ENCODE data around the gene VAPB.

Gene VAPB

DNA sequence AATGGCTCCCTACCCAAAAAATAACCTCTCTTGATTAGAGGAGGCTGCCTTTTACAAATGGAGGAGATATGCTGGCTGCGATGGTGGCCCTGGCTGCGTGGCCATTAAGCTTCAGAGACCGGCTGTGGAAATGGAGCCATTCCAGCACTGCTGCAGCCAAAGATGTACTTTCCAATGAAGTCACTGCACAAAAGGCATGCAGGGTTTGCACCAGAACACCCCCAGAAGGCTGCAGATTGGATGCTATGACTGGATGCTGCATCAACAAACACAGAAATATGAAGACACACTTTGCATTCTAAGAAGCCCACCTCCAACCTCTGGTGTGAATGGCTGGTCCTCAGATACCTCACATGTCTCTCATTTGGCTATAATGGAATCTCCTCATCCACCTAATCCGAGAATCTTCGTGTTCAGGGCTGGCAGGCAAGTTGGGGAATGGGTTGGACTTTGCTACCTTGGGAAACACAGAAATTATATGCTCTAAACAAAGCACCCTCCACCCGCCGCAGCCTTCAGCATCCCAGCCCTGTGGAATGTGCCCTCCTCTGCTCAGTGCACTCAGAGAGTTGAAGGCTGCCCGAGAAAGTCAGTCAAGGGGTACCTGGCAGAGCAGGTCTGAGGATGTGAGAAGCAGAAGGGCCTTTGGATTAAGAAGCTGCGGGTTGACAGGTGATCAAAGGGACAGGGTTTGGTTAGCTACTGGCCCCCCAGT lies 90.9 kb downstream of the VAPB start:
- TF ChIP-seq, protein P1, sequence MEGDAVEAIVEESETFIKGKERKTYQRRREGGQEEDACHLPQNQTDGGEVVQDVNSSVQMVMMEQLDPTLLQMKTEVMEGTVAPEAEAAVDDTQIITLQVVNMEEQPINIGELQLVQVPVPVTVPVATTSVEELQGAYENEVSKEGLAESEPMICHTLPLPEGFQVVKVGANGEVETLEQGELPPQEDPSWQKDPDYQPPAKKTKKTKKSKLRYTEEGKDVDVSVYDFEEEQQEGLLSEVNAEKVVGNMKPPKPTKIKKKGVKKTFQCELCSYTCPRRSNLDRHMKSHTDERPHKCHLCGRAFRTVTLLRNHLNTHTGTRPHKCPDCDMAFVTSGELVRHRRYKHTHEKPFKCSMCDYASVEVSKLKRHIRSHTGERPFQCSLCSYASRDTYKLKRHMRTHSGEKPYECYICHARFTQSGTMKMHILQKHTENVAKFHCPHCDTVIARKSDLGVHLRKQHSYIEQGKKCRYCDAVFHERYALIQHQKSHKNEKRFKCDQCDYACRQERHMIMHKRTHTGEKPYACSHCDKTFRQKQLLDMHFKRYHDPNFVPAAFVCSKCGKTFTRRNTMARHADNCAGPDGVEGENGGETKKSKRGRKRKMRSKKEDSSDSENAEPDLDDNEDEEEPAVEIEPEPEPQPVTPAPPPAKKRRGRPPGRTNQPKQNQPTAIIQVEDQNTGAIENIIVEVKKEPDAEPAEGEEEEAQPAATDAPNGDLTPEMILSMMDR (IDR thresholded peaks at IDR 0.05; ENCODE audit: low read depth, low read length, missing control alignments), result no peak
- DNase-seq (ENCODE audit: extremely low read depth, low read depth), result no peak

DNA sequence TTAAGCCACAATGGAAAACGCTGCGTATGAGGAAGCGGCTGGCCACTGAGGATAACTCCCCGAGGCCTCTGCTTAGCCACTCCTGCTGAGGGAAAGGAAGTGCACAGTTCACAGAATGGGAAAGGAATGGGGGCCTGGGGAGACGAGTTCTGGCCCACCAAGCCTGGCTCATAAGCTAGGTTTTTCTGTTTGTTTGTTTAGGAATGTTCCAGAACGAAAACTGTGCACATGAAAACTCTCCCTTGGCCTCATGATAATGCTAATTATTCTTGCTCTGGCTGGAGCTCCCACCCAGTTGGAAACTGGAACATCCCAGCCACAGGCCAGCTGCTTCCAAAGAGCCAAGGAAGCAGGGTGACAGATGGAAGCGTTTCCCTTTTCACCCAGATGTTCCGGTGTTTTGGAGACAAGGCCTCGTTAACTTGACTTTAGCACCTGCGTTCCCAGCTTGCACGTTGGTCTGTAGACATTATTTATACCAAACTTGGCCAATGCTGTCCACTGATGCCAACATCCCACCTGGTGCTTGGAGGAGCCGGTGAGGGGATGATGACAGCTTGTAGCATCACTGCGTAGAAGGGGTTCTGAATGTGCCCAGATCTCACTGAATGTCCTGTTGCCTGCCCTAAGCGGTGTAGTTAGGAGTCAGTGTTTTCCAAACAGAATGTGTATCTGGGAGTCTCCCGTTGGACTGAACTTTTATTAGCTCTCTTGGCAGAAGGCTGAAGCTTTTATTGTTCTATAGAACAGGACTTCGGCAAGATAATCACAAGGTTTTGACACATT lies 91.7 kb downstream of the VAPB start:
- H3K4me3 ChIP-seq (replicated peaks; ENCODE audit: low read depth, low read length), result no peak overlapping the region
- TF ChIP-seq, protein P1 (IDR thresholded peaks at IDR 0.05; ENCODE audit: low read depth, low read length, missing control alignments), result no peak
- DNase-seq (ENCODE audit: extremely low read depth, low read depth), result no peak

More for the DNA sequence above, 90.9 kb downstream of the VAPB start:
- no peak overlapping the region for H3K4me3 ChIP-seq (replicated peaks; ENCODE audit: low read depth, low read length)

DNA sequence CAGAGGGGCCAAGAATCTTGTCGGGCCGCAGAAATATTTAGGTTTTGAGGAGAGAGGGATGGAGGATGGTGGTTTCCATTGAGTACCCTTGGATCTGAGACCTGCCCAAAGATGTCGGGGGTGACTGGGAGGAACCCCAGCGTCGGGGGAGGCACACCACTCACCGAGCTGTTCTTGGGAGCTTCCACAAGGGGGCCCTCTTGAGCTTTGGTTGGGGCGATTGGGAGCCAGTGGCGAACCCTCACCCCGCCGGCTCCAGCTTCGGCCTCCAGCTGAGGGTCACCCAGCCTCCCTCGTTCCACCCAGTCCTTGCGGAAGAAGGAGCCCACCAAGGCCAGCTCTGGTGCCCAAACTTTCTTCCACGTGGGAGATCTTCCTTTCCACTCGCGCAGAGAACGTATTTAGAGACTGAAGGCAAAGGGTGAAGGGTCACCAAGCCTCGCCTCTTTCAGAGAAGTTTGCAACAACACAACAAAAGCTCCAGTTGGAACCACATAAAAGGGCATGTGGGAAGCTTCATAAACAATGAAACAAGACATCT lies 92.5 kb downstream of the VAPB start:
- TF ChIP-seq, protein P1 (IDR thresholded peaks at IDR 0.05; ENCODE audit: low read depth, low read length, missing control alignments), result peak; percentile 52
- DNase-seq (ENCODE audit: extremely low read depth, low read depth), result no peak
- H3K4me3 ChIP-seq (replicated peaks; ENCODE audit: low read depth, low read length), result no peak overlapping the region

DNA sequence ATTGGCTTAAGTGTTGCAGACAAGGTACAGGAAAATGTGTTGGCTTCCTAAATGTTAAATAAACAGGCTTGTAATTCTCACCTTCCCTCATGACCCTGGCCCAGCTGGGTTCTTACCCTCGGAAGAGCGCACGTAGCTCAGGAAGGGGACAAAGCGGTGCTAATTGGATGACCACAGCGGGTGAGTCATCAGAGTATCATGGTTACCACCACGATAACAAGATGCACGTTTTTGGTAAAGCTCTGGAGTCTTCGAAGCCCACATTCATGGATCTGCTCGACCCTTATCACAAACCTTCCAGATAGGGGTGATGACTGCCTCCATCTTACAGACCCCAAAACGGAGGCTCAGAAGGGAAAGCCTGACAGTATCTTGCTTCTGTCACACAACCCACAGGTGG lies 93.4 kb downstream of the VAPB start:
- DNase-seq (ENCODE audit: extremely low read depth, low read depth), result peak; percentile 25
- TF ChIP-seq, protein P1 (IDR thresholded peaks at IDR 0.05; ENCODE audit: low read depth, low read length, missing control alignments), result no peak

DNA sequence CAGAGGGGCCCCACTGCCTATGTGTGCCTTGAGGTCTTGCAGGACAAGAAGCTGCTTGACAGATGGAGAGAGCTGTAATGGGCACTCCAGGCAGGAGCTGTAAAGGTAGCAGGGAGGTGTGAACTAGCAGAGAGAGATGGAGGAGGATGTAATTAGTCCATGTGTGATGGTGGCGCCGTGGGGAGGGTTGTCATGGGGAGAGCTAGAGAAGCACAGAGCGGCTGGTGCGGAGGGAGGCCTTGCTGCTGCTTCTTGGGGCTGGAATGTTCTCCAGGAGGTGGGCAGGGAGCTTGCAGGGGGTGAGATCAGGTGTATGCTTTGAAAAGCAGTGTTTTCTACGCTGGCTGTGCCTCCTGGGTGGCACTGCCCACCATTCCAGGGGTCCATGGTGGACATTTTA lies 94.0 kb downstream of the VAPB start:
- H3K4me3 ChIP-seq (replicated peaks; ENCODE audit: low read depth, low read length), result no peak overlapping the region
- TF ChIP-seq, protein P1 (IDR thresholded peaks at IDR 0.05; ENCODE audit: low read depth, low read length, missing control alignments), result no peak
- DNase-seq (ENCODE audit: extremely low read depth, low read depth), result no peak

More for the DNA sequence above, 93.4 kb downstream of the VAPB start:
- no peak overlapping the region for H3K4me3 ChIP-seq (replicated peaks; ENCODE audit: low read depth, low read length)

DNA sequence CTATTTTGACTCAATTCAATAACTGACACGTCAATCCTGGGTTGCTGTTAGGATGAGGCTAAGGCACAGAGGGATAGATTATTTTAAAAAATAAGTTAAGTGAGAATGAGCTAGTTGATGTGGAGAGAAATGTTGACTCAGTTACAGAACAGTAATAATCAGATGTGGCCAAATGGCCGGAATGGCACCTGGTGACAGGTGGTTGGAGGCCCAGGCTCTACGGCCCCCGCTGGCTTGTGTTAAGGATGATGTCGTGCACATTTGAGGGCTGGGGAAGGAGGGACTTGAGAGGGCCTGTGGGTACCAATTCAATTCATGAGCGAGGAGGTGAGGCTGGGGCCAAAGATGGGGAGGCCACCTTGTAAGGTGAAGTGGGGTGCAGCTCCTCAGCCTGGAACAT lies 94.4 kb downstream of the VAPB start:
- TF ChIP-seq, protein P1 (IDR thresholded peaks at IDR 0.05; ENCODE audit: low read depth, low read length, missing control alignments), result no peak
- no peak overlapping the region for H3K4me3 ChIP-seq (replicated peaks; ENCODE audit: low read depth, low read length)
- DNase-seq (ENCODE audit: extremely low read depth, low read depth), result no peak

All from HFF-Myc (cell line).